HG03558 (cell line): ENCODE measurements around the gene LMF1.
"Not testable (repeated sequence)": the region's sequence is repeated elsewhere in the genome, so short reads cannot be mapped to it uniquely, and the experiment has no call there.

Experiments
- ATAC-seq: cut with Tn5 transposase; IDR thresholded peaks from one replicate; pipeline ENCODE4 v1.9.1; 2021; ENCODE audit warnings: moderate number of reproducible peaks; ENCODE audit not compliant: unreplicated experiment; ENCODE audit errors: extremely low read depth

LMF1 gene

DNA sequence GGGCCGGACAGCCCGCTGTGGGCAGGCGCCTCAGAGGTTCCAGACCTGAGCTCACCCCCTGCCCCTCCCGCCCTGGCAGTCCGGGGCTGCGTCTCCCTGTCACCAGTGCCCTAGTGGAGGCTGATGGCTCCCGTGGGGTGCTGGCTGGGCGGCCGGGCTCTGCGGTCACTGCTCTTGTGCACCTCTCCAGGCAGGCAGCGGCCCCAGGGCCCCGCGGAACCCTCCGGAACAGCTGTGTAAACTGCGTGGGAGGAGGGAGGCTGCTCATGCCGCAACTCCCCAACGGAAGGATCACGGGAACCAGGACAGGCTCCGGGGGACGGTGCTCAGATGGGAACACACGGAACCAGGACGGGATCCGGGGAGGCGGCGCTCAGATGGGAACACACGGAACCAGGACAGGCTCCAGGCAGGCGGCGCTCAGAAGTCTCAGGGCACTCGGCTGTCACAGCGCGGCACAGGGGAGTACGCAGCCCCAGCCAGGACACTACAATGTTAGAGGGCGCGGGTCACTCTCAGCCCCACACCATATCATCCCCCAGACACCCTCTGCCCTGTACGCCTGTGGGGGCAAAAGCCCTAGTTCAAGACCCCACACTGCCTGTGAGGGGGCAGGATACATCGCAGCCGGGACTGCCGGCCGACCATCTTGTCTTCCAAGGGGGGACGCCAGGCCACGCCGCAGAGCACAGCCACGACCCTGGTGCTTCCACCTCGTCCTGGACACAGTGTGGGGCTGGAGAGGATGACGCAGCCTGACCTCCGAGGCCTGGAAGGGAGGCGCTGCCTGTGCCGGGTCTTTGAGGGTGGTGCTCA, 96.2 kb downstream of the LMF1 start:
- no peak for ATAC-seq

- ATAC-seq, result no peak
Measured at GRCh38 chr16:873889-874288, 96.9 kb downstream of the LMF1 start.

- no peak for ATAC-seq
Measured at GRCh38 chr16:873243-873661, 97.5 kb downstream of the LMF1 start.

GRCh38 chr16:872436-873242, 98.1 kb downstream of the LMF1 start:
- no peak for ATAC-seq

DNA sequence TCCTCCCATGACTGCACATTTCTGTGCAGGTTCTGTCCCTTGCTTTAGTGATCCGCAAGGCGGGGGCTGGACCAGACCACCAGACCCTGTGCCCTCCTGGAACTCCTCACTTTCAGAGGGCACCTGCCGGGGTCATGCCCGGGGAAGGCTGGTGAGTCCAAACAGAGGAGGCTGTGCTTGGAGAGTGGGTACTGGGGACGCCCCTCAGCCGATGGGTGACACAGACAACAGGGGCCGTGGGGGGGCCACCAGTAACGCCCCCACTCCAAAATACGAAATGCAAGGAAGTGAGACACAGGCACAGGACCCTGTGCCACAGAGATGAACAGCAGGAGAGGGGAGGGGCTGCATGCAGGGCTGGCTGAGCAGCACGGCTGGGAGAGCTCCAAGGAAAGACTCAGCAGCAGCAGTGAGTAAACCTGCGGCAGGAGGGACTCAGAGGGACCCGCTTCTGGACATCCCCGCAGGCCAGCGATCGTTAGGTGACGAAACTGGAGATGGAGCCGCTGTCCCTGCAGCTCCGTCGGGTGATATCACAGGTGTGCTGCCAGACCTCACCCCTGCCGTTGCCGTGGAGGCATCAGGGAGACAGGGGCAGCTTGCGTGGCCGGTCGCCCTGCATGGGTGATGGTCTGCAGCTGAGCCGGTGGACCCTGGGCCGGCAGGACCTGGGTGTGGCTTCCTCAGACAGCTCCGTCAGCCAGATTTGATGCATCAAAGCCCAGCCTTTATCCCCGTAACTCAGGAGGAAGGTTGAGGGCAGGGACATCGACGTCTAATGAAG, 99.0 kb downstream of the LMF1 start:
- no peak for ATAC-seq

- no peak for ATAC-seq
Measured at GRCh38 chr16:870856-871561, 99.8 kb downstream of the LMF1 start.

GRCh38 chr16:869823-870641, 100.8 kb downstream of the LMF1 start:
- ATAC-seq, result no peak

GRCh38 chr16:868846-869822, 101.7 kb downstream of the LMF1 start:
- ATAC-seq, result no peak

GRCh38 chr16:868386-868755, 102.4 kb downstream of the LMF1 start:
- no peak for ATAC-seq

DNA sequence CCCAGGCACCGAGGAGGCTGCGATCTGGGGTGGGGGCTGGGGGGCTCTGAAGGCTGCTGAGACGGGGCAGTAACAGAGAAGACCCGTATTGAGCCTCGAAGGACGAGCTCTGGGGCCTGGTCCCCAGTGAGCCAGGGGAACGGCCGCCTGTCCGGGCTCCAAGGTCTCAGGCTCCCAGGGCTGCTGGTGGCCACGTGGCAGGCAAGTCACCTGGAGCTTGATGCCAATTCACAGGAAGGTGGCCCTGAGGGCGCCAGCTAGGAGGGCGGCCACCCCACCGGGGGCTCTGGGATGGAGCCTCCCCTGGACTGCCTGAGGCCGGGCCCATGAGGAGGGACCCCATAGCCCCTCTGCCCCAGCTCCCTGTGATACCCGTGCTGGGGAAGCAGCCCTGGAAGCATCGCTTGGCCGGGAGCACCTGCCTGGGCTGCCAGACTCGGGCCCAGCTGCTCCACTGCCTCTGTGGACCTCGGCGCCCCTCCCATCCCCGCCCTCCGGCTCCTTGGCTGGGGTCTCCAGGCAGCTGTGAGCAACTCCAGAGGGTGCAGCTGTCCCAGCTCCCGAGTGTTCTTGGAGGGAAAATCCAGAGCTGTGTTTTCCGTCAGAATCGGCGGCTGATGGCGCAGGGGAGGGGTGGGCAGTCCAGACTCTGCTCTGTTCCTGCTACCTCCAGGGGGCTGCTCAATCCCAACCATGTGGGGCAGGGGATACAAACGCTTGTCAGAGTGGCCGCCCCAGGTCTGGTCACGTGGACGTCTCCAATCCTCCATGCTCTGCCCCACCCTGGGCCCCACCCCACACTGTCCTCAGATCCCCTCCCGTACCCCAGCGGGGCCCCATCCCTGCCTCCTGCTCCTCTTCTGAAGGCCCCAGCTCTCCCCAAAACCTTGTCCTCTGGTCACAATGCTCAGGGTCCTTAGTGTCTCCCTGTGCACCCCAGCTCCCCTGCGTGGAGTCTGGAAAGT, 103.1 kb downstream of the LMF1 start:
- no peak for ATAC-seq

- ATAC-seq, result no peak
Measured at GRCh38 chr16:866252-866896, 104.4 kb downstream of the LMF1 start.

GRCh38 chr16:865026-865425, 105.8 kb downstream of the LMF1 start:
- ATAC-seq, result no peak

GRCh38 chr16:861446-861845, 109.3 kb downstream of the LMF1 start:
- ATAC-seq, result no peak

- ATAC-seq, result no peak
Measured at GRCh38 chr16:860891-861290, 109.9 kb downstream of the LMF1 start.

DNA sequence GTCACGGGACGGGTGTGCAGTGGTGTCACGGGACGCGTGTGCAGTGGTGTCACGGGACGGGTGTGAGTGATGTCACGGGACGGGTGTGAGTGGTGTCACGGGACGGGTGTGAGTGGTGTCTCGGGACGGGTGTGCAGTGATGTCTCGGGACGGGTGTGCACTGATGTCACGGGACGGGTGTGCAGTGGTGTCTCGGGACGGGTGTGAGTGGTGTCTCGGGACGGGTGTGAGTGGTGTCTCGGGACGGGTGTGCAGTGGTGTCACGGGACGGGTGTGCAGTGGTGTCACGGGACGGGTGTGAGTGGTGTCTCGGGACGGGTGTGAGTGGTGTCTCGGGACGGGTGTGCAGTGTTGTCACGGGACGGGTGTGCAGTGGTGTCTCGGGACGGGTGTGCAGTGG, 111.8 kb downstream of the LMF1 start:
- not testable (repeated sequence) for ATAC-seq

GRCh38 chr16:858441-858840, 112.3 kb downstream of the LMF1 start:
- ATAC-seq, result not testable (repeated sequence)

DNA sequence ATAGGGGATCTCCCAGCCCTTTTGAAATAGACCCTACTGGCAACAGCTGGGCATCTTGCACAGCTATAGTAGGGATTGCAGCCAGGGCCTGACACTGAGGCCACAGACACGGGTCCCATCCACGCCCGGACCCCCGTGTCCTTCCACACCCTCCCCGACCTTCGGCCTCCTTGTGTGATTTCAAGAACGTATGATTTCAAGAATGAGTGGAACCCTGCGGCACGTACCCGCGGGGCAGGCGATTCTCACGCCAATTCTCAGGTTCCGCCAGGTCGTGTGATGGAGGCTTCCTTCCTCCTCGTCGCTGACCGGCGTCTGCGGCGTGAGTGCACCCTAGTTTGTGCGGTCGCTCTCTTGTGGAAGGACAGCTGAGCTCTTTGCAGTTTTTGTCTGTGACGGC, 114.0 kb downstream of the LMF1 start:
- ATAC-seq, result no peak
